Fibroblast of lung (primary cell): Measurements from ENCODE around the gene ADAMTS14. TPM values are rescaled to one million over a fixed set of nuclear protein-coding genes. Genes with fewer than 3 reads are reported as not detected.

Experiments
- DNase-seq, 2 donors: peaks; one replicate each; pipeline versions ENCODE4 v3.0.0 to v3.0.0-alpha.2; 2010; ENCODE audit warnings: low read depth in 2 of 2
- H2AFZ ChIP-seq: 2 replicates; pipeline ENCODE4 v1.5.1; 2012; ENCODE audit warnings: low read length, control low read depth, inconsistent platforms
- H3K27ac ChIP-seq: 2 replicates; pipeline ENCODE4 v1.5.1; 2011; ENCODE audit warnings: low read length, control low read depth; ENCODE audit not compliant: insufficient read depth
- H3K27me3 ChIP-seq: 2 replicates; pipeline ENCODE4 v1.5.1; 2011; ENCODE audit warnings: mild to moderate bottlenecking, low read length; ENCODE audit not compliant: control insufficient read depth, insufficient read depth
- H3K36me3 ChIP-seq: 2 replicates; pipeline ENCODE4 v1.5.1; 2011; ENCODE audit warnings: low read length; ENCODE audit not compliant: control insufficient read depth, insufficient read depth
- H3K4me1 ChIP-seq: 2 replicates; pipeline ENCODE4 v1.5.1; 2011; ENCODE audit warnings: low read length; ENCODE audit not compliant: control insufficient read depth, insufficient read depth; ENCODE audit errors: extremely low read depth
- H3K4me2 ChIP-seq: 2 replicates; pipeline ENCODE4 v1.5.1; 2011; ENCODE audit warnings: low read length, control low read depth; ENCODE audit not compliant: insufficient read depth; ENCODE audit errors: extremely low read depth
- H3K4me3 ChIP-seq, 4 experiments: fragments of 200-600 bp in 1 of 4; sonication (generic) in 1 of 4; replicated peaks in 1 of 4; 2 replicates each; pipeline ENCODE4 v1.5.1; 2011 to 2016; ENCODE audit warnings: low read length in 4 of 4, low read depth in 3 of 4, mild to moderate bottlenecking in 3 of 4, control low read depth in 2 of 4, inconsistent platforms in 1 of 4, mixed read lengths in 1 of 4; ENCODE audit not compliant: insufficient read depth in 1 of 4; ENCODE audit errors: control extremely low read depth in 1 of 4
- H3K79me2 ChIP-seq: 2 replicates; pipeline ENCODE4 v1.5.1; 2012; ENCODE audit warnings: mild to moderate bottlenecking, low read length, inconsistent platforms; ENCODE audit not compliant: control insufficient read depth, insufficient read depth
- H3K9ac ChIP-seq: 2 replicates; pipeline ENCODE4 v1.5.1; 2011; ENCODE audit warnings: mild to moderate bottlenecking, low read length, control low read depth; ENCODE audit not compliant: insufficient read depth
- H3K9me3 ChIP-seq: 2 replicates; pipeline ENCODE4 v1.5.1; 2012; ENCODE audit warnings: low read depth, low read length; ENCODE audit not compliant: control insufficient read depth, insufficient read depth
- H4K20me1 ChIP-seq: 2 replicates; pipeline ENCODE4 v1.5.1; 2011; ENCODE audit warnings: low read length; ENCODE audit not compliant: control insufficient read depth, insufficient read depth; ENCODE audit errors: extremely low read depth
- EZH2 ChIP-seq: IDR thresholded peaks from 2 replicates; pipeline ENCODE4 v1.5.1; 2012; ENCODE audit warnings: low read length, control low read depth, mild to moderate bottlenecking; ENCODE audit errors: missing control alignments
- polyA plus RNA-seq, 2 donors: library from polyadenylated mRNA; depleted of rRNA in 1 of 2; stranded (reverse) in 1 of 2; unstranded in 1 of 2; fragments of >200 nt; gene quantifications; 2 replicates each; pipeline ENCODE4 v1.2.1, GENCODE V29; 2011 to 2012; ENCODE audit warnings: missing spikeins in 1 of 2
- total RNA-seq: library from RNA; depleted of rRNA; stranded (reverse); fragments of >200 nt; gene quantifications from 2 replicates; pipeline ENCODE4 v1.2.1, GENCODE V29; 2014
- TF ChIP-seq, protein P1 (sequence below), 2 donors: IDR thresholded peaks in 1 of 2; conservative IDR thresholded peaks in 1 of 2; 1 replicate in 1 of 2; 2 replicates in 1 of 2; pipeline ENCODE4 v1.5.1; 2011 to 2012; ENCODE audit warnings: low read length in 2 of 2, control low read depth in 1 of 2, inconsistent platforms in 1 of 2, low read depth in 1 of 2, mild to moderate bottlenecking in 1 of 2

Gene ADAMTS14
- total and polyA plus RNA-seq, 2 donors (not counting 1 experiment from before 2014, with no cell fraction given), result 4.1 to 6.2 TPM

DNA sequence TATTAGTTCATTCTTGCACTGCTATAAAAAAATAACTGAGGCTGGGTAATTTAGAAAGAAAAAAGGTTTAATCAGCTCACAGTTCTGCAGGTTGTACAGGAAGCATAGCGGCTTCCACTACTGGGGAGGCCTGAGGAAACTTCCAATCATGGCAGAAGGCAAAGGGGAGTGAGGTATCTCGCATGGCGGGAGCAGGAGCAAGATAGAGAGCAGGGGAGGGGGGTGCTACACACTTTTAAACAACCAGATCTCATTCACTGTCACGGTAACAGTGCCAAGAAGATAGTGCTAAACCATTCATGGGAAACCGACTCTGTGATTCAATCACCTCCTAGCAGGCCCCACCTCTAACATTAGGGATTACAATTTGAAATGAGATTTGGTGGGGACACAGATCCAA, 11.6 kb downstream of the ADAMTS14 start:
- Histone ChIP-seq H3K9ac (no peak overlapping the region), H3K27ac (no peak overlapping the region), H3K4me3 (no peak overlapping the region), H2AFZ (no peak overlapping the region), H3K9me3 (no peaks in the 10 kb centered on the region), H3K4me1 (peaks cover 4% of the 10 kb centered on the region), H3K36me3 (no peaks in the 10 kb centered on the region), H4K20me1 (no peaks in the 10 kb centered on the region), H3K79me2 (no peaks in the 10 kb centered on the region), H3K27me3 (no peaks in the 10 kb centered on the region), H3K4me2 (no peak overlapping the region)
- DNase-seq, result no peak
- TF ChIP-seq EZH2, result no peak
- TF ChIP-seq, protein P1, sequence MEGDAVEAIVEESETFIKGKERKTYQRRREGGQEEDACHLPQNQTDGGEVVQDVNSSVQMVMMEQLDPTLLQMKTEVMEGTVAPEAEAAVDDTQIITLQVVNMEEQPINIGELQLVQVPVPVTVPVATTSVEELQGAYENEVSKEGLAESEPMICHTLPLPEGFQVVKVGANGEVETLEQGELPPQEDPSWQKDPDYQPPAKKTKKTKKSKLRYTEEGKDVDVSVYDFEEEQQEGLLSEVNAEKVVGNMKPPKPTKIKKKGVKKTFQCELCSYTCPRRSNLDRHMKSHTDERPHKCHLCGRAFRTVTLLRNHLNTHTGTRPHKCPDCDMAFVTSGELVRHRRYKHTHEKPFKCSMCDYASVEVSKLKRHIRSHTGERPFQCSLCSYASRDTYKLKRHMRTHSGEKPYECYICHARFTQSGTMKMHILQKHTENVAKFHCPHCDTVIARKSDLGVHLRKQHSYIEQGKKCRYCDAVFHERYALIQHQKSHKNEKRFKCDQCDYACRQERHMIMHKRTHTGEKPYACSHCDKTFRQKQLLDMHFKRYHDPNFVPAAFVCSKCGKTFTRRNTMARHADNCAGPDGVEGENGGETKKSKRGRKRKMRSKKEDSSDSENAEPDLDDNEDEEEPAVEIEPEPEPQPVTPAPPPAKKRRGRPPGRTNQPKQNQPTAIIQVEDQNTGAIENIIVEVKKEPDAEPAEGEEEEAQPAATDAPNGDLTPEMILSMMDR (conservative IDR thresholded peaks at IDR 0.05 in 1 of 2, IDR thresholded peaks at IDR 0.05 in 1 of 2; ENCODE audit: low read depth in 1 of 2, low read length in 2 of 2), result no peak

DNA sequence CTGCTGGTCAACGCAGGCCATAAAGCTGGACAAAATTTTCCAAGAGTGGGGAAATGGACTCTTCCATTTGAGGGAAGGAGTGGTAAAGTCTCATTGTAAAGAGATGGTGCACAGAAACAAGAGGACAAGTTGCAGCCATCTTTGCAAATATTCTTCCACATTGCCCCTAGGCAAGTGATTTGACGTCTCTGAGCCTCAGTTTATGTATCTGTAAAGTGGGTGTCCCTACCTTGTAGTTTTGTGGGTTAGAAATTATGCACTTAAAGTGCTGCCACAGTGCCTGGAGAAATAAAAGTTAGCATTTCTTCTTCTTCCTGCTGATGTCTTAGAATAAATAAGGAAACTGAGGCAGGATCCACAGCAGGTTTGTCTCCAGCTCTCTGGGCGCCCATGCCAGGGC, 12.1 kb downstream of the ADAMTS14 start:
- Histone ChIP-seq H3K79me2 (no peaks in the 10 kb centered on the region), H3K4me2 (no peak overlapping the region), H2AFZ (no peak overlapping the region), H3K4me3 (no peak overlapping the region), H3K9me3 (no peaks in the 10 kb centered on the region), H4K20me1 (no peaks in the 10 kb centered on the region), H3K27me3 (no peaks in the 10 kb centered on the region), H3K4me1 (no peaks in the 10 kb centered on the region), H3K36me3 (no peaks in the 10 kb centered on the region), H3K27ac (no peak overlapping the region), H3K9ac (no peak overlapping the region)
- TF ChIP-seq, protein P1 (conservative IDR thresholded peaks at IDR 0.05 in 1 of 2, IDR thresholded peaks at IDR 0.05 in 1 of 2; ENCODE audit: low read depth in 1 of 2, low read length in 2 of 2), result no peak
- TF ChIP-seq EZH2, result no peak
- DNase-seq, result no peak

GRCh38 chr10:70684839-70685454, 12.6 kb downstream of the ADAMTS14 start:
- Histone ChIP-seq H3K4me2 (no peak overlapping the region), H3K27me3 (no peaks in the 10 kb centered on the region), H3K79me2 (no peaks in the 10 kb centered on the region), H3K36me3 (no peaks in the 10 kb centered on the region), H3K4me3 (no peak overlapping the region), H3K4me1 (no peaks in the 10 kb centered on the region), H2AFZ (no peak overlapping the region), H3K9me3 (no peaks in the 10 kb centered on the region), H3K27ac (no peak overlapping the region), H4K20me1 (no peaks in the 10 kb centered on the region), H3K9ac (no peak overlapping the region)
- no peak for DNase-seq
- TF ChIP-seq EZH2, result no peak
- TF ChIP-seq, protein P1 (conservative IDR thresholded peaks at IDR 0.05 in 1 of 2, IDR thresholded peaks at IDR 0.05 in 1 of 2; ENCODE audit: low read depth in 1 of 2, low read length in 2 of 2), result no peak
